HepG2 (cell line): ENCODE results near the gene DNAJC4.

ENCODE experiments used
- ARNT ChIP-seq: fragments of 450-650 bp; IDR thresholded peaks from 2 replicates; pipeline ENCODE4 v1.6.1; 2017
- BCLAF1 ChIP-seq: fragments of 450-650 bp; IDR thresholded peaks from 2 replicates; pipeline ENCODE4 v1.6.1; 2017; ENCODE audit warnings: mild to moderate bottlenecking
- DDIT3 ChIP-seq: sonication (generic); formaldehyde crosslinking; IDR thresholded peaks from 2 replicates; pipeline ENCODE4 v1.4.0; 2020; ENCODE audit warnings: mild to moderate bottlenecking, missing genetic modification reagents
- FOXM1 ChIP-seq: sonication (generic); formaldehyde crosslinking; IDR thresholded peaks from 2 replicates; pipeline ENCODE4 v1.5.0; 2020; ENCODE audit warnings: missing genetic modification reagents
- HMGXB4 ChIP-seq, 2 experiments: sonication (generic) in 1 of 2; formaldehyde crosslinking in 1 of 2; IDR thresholded peaks; 2 replicates each; pipeline versions ENCODE4 v1.4.0 to v1.6.1; 2018 to 2020; ENCODE audit warnings: missing genetic modification reagents in 2 of 2, borderline replicate concordance in 1 of 2, low read depth in 1 of 2, mild to moderate bottlenecking in 1 of 2, missing biosample characterization in 1 of 2
- HOMEZ ChIP-seq: IDR thresholded peaks from 2 replicates; pipeline ENCODE4 v1.6.1; 2016; ENCODE audit warnings: low read depth
- NR2F1 ChIP-seq, 2 experiments: fragments of 450-650 bp in 1 of 2; formaldehyde crosslinking in 1 of 2; IDR thresholded peaks; 2 replicates each; pipeline versions ENCODE4 v1.5.0 to v1.6.1; 2016 to 2020; ENCODE audit warnings: mild to moderate bottlenecking in 1 of 2, missing compliant biosample characterization in 1 of 2, missing genetic modification reagents in 1 of 2, moderate library complexity in 1 of 2
- POLR2AphosphoS5 ChIP-seq: IDR thresholded peaks from 2 replicates; pipeline ENCODE4 v1.6.1; 2012; ENCODE audit warnings: low read depth, low read length
- ZBTB21 ChIP-seq: sonication (generic); formaldehyde crosslinking; IDR thresholded peaks from 2 replicates; pipeline ENCODE4 v1.4.0; 2020; ENCODE audit warnings: missing genetic modification reagents
- ZNF12 ChIP-seq: sonication (generic); formaldehyde crosslinking; IDR thresholded peaks from 2 replicates; pipeline ENCODE4 v1.5.0; 2020; ENCODE audit warnings: missing genetic modification reagents
- ZNF570 ChIP-seq: sonication (generic); formaldehyde crosslinking; IDR thresholded peaks from 2 replicates; pipeline ENCODE4 v1.4.0; 2020; ENCODE audit warnings: mild to moderate bottlenecking, missing genetic modification reagents, borderline replicate concordance

GRCh38 chr11:64249563-64250414 lies 19.4 kb downstream of the DNAJC4 start:
- TF ChIP-seq ARNT (no peak), ZNF570 (CRISPR knock-in tag) (no peak), DDIT3 (CRISPR knock-in tag) (no peak), FOXM1 (no peak), HMGXB4 (CRISPR knock-in tag; IDR thresholded peaks at IDR 0.05; ENCODE audit: borderline replicate concordance in 1 of 2, low read depth in 1 of 2) (no peak), ZNF12 (CRISPR knock-in tag) (no peak), NR2F1 (CRISPR knock-in tag; IDR thresholded peaks at IDR 0.05) (no peak), BCLAF1 (no peak), POLR2AphosphoS5 (no peak), HOMEZ (CRISPR knock-in tag) (no peak), ZBTB21 (CRISPR knock-in tag) (no peak)
